GM21529 (cell line): ENCODE data around the gene APOL3.
"Not testable (repeated sequence)": the region's sequence is repeated elsewhere in the genome, so short reads cannot be mapped to it uniquely, and the experiment has no call there.

Source experiments
- ATAC-seq: cut with Tn5 transposase; IDR thresholded peaks from one replicate; pipeline ENCODE4 v1.9.1; 2021; ENCODE audit not compliant: unreplicated experiment

APOL3 gene

DNA sequence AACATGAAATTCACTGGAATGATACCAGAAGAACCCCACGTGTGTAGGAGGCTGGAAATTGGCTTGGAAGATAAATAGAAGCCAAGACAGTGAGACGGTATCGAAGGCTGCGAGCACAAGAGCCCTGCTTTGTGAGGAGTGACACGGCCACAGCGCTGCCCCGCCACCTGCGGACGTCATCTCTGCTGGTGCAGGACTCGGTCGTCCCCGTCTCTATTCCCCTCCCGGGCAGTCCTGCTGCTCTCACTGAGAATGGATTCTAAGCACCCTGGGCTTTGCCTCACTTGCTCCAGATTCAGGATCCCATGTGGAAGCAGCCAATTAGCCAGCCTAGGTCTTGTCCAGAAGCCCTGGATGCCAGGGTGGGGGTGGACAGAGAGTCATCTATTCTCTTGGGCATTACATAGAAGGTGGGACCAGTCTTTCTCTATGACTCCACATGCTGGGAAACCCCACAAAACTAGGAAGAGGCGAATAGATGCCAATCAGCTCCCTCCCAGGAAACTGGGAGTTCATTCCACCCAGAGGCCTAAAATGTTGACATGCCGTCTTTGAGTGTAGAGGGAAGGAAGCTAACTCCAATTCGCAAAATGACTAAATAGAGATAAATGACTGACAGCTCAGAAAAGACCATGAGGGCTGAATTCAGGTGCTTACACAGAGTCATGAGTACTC lies 25.1 kb downstream of the APOL3 start:
- ATAC-seq = no peak

- ATAC-seq = no peak
Measured at GRCh38 chr22:36134182-36134581, 26.4 kb downstream of the APOL3 start.

- no peak for ATAC-seq
Measured at GRCh38 chr22:36131907-36132306, 28.6 kb downstream of the APOL3 start.

DNA sequence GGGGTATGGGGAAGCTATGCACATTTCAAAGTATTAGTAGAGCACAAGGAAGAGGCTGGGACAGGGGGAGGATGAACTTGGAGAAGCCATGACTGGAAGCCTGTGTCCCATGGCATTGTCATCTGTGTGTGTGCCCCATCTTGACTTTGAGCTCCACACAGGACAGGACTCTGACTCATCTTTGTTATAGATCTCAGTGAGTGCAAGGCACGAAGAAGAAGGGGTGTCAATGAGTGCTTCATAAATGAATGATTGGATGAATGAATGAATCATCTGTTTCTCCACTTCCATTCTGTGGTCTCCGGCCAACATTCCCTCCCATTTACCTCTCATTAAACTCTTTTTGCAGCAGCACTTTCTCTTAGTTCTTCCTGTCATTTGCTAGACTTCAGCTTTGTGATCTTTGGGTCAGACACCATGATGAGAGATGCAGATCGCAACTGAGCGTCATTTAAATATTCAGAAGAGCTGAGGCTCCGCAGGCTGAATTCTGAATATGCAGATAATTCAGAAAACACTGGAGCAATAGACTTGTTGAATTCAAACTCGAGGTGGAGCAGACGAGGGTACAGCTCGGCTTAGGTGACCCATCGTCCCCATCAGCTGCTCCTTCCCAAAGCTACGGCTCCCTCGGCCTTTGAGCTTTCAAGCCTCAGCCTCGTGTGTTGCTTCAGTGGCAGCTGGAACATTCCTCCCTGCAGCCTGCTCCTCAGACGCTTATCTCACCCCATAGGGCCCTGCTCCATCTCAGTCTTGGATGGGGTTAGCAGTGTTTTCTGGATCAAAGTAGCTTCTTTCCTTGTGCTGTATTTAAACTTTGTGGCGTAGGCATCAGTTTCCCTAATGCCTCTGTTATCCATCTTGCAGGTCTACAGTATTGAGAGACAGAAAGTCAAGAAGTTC lies 30.8 kb downstream of the APOL3 start:
- ATAC-seq = no peak

DNA sequence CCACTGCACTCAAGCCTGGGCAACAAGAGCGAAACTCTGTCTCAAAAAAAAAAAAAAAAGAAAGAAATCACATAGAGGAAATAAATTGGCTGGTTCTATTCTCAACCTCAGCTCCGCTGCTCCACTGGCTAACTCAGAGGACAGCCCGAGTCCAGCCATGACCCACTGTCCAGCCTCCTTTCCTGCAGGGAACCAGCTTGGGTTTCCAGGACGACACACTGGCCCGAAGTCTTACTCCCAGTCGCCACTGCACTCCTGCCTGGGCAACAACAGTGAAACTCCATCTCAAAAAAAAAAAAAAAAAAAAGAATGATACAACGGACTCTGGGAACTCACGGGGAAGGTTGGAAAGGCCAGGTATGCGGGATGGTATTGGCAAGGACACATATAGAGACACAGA lies 31.5 kb downstream of the APOL3 start:
- ATAC-seq = no peak

DNA sequence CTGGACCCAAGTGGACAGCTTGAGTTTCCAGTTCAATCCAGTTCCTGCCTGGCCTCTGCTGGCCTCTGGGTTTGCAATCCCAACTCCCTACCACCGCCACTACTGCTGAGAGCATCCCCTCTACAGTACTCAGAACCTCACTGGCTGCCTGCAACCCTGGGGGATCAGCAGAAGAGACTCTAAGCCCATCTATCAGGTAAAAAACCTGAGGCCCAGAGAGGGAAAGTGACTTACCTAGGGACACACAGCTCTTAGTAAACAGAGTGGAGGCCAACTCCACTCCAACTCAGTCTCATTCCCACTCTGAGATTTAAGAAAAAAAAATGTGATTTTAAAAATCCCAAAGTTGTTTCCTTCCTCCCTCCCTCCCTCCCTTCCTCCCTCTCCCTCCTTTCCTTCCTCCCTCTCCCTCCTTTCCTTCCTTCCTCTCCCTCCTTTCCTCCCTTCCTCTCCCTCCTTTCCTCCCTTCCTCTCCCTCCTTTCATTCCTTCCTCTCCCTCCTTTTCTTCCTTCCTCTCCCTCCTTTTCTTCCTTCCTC lies 34.5 kb downstream of the APOL3 start:
- no peak for ATAC-seq

- ATAC-seq = no peak
Measured at GRCh38 chr22:36125434-36125833, 35.1 kb downstream of the APOL3 start.

- no peak for ATAC-seq
Measured at GRCh38 chr22:36124666-36125065, 35.9 kb downstream of the APOL3 start.

DNA sequence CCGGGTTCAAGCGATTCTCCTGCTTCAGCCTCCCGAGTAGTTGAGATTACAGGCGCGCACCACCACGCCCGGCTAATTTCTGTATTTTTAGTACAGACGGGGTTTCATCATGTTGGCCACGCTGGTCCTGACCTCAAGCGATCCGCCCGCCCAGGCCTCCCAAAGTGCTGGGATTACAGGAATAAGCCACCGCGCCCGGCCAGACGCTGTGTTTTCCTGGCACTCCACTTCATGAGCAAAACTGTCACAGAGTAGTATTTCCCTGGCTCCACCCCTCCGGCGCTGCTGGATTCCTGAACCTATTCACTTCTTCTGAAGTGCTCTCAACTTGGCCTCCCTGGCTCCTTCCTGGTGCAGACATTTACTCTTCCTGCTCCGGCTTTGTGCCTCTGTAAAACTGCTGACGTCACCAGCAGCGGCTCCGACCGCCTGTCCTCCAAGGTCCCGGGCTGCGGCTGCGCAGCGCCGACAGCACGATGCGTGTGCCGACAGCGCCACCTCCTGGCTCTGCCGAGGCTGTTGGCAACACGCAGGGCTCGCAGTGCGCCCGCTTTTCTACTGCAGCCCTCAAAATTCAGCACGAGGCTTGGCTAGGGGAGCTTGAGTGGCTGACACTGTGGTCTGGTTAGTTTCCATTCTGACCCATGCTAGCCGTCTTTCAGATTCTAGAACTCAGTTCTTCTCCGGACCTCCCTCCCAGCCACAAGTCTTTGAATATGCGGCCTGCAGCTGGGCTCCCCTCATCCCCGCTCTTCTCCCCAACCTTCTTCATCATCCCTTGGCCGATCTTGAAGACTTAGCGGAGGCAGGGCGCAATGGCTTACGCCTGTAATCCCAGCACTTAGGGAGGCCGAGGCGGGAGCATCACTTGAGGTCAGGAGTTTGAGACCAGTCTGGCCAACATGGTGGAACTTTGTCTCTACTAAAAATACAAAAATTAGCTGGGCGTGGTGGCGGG lies 36.6 kb downstream of the APOL3 start:
- peak; percentile 81 for ATAC-seq

GRCh38 chr22:36120621-36121351 lies 39.8 kb downstream of the APOL3 start:
- not testable (repeated sequence) for ATAC-seq

DNA sequence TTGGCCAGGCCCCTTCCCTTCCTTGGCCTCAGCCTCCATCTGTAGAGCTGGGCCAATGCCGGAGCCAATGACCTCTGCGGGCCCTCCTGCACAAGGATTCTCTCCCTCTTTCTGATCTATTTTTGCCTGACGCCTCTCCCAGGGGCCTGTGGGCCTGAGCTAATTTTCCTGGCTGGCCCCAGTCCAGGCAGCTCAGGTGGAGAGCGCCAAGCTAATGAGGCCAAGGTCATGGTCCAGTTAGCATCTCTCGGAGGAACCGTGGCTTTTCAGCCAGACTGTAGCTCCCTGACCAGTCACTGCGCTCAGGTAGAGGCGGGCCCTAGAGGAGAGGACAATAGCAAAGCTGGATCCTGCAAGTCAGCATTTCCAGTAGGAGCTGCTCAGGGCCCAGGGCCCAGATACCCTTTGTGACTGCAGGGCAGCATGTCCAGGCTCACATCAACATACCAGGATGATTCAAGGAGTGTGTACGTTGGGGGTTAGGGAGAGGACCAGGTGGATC lies 43.5 kb downstream of the APOL3 start:
- ATAC-seq = no peak

DNA sequence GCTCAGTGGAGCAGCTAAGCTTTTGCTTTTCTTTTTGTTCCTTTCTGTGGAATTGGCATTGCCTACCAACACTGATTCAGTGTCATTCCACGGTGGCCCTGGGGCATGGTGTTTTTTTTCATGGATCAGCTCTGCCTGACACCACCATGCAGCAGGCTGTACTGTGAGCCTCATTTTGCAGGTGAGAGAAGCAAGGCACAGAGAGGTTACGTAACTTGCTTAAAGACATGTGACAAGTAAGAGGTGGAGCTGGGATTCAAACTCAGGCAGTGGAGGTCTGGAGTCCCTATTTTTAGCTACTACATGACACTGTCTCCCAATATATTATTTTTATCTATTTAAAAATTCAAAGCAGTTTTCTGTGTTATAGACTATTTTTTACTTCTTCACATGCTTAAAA lies 44.4 kb downstream of the APOL3 start:
- ATAC-seq = no peak

GRCh38 chr22:36113121-36113520 lies 47.4 kb downstream of the APOL3 start:
- ATAC-seq = no peak

DNA sequence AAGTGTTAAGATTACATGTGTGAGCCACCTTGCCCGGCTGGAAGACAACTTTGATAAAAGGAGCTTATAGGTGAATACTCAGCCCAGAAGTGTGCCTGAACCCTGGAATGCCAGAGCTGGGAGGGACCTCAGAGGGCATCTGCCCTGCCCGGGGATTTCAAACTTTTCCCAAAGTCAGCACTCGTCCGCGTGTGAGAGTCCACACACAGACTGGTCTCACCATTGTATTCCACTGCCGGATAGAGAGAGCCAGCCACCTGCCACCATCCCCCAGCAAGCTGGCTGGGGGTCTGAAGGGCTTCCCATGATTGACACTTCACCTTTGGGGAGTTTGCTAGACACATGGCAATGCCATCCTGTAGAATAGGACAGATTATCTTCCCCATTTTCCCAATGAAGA lies 49.2 kb downstream of the APOL3 start:
- ATAC-seq = no peak

GRCh38 chr22:36110306-36110881 lies 50.2 kb downstream of the APOL3 start:
- ATAC-seq = no peak

DNA sequence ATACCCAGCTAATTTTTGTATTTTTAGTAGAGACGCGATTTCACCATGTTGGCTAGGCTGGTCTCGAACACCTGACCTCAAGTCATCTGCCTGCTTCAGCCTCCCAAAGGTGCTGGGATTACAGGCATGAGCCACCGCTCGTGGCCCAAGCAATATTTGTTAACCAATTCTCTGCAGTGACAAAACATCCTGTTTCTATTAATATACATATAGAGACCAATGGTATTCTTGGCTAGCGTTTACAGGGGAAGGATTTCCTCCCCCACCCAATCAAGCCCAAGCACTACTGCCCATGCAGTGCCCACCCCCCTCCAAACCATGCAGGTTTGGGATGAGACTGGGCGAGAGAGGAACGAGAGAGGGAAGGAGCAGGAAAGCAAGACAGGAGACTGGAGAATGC lies 53.1 kb downstream of the APOL3 start:
- no peak for ATAC-seq

- ATAC-seq = no peak
Measured at GRCh38 chr22:36106910-36107309, 53.6 kb downstream of the APOL3 start.

DNA sequence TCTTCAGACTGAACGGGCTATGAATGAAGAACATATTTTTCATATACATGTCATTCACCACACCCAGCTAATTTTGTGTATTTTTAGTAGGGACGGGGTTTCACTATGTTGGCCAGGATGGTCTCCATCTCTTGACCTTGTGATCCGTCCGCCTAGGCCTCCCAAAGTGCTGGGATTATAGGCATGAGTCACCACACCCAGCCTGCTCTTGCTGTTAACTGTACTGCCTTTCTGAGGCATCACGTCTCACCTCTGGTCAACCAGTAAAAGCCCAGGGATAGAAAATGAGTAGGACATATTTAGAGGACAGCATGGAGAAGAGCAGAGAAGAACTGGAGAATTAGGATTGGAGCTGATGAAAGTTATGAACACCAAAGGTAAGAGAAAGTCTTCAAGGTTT lies 55.6 kb downstream of the APOL3 start:
- no peak for ATAC-seq

DNA sequence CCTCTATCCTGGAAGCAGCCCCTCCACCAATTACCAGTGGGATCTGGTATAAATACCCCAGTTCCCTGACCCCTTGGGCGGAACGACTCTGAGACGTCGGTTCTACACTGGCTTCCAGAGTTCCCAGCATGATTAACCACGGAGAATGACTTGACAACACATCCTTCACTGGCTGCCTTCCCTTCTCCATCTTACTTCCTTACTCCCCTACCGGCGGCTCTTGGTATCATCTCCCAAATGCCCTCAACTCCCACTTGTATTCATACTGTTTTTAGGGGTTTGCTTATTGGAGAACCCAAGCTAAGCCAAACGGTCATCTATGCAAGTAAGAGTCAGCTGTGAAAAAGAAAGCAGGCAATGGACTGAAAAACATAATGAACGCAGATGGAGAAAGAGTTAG lies 56.1 kb downstream of the APOL3 start:
- ATAC-seq = no peak

DNA sequence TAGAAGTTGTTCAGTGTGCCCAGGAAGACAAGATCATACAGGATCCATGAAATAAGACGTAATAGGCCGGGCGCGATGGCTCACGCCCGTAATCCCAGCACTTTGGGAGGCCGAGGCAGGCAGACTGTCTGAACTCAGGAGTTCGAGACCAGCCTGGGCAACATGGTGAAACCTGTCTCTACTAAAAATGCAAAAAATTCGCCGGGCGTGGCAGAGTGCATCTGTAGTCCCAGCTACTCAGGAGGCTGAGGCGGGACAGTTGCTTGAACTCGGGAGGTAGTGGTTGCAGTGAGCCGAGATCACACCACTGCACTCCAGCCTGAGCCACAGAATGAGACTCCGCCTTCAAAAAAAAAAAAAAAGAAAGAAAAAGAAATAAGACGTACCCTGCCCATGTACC lies 56.7 kb downstream of the APOL3 start:
- ATAC-seq = no peak
